ENCODE data around the gene ZBTB8B. TPM values are rescaled to one million over a fixed set of nuclear protein-coding genes. Genes with fewer than 3 reads are reported as not detected.
"Not testable (repeated sequence)": the region's sequence is repeated elsewhere in the genome, so short reads cannot be mapped to it uniquely, and the experiment has no call there.

Gene ZBTB8B
- total RNA-seq, 4 donors from 2014 or later = under 0.01 to 0.06 (median 0.03) TPM

DNA sequence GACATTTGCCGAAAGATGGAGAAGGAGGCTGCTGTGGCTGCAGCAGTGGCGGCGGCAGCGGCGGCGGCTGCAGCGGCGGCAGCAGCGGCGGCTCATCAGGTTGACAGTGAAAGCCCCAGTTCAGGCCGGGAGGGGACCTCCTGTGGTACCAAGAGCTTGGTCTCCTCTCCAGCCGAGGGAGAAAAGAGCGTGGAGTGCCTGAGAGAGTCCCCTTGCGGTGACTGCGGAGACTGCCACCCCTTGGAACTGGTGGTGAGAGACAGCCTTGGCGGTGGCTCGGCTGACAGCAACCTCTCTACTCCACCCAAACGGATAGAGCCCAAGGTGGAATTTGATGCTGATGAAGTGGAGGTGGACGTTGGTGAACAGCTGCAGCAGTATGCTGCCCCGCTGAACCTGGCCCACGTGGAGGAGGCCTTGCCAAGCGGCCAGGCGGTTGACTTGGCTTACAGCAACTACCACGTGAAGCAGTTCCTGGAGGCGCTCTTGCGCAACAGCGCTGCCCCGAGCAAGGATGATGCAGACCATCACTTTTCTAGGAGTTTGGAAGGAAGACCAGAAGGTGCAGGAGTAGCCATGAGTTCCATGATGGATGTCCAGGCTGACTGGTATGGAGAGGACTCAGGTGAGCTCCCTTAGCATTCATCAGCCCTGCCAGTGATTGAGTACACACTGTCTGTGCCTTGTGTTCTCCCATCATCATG lies 6.3 kb downstream of the ZBTB8B start:
- intact Hi-C loops (cut with DNase I) = no loop called here
- Histone ChIP-seq H3K4me3 (no peak overlapping the region), H3K9me3 (no peaks in the 10 kb centered on the region), H3K27me3 (peaks cover 0 to 42% (median 0%) of the 10 kb centered on the region in 4 donors), H3K27ac (replicated peaks in 1 of 4) (no peak overlapping the region), H3K36me3 (no peaks in the 10 kb centered on the region), H3K4me1 (no peaks in the 10 kb centered on the region)
- TF ChIP-seq POLR2AphosphoS5 (IDR thresholded peaks at IDR 0.05) (no peak), POLR2A (IDR thresholded peaks at IDR 0.05; ENCODE audit: low read depth) (no peak)
- TF ChIP-seq, protein P1, sequence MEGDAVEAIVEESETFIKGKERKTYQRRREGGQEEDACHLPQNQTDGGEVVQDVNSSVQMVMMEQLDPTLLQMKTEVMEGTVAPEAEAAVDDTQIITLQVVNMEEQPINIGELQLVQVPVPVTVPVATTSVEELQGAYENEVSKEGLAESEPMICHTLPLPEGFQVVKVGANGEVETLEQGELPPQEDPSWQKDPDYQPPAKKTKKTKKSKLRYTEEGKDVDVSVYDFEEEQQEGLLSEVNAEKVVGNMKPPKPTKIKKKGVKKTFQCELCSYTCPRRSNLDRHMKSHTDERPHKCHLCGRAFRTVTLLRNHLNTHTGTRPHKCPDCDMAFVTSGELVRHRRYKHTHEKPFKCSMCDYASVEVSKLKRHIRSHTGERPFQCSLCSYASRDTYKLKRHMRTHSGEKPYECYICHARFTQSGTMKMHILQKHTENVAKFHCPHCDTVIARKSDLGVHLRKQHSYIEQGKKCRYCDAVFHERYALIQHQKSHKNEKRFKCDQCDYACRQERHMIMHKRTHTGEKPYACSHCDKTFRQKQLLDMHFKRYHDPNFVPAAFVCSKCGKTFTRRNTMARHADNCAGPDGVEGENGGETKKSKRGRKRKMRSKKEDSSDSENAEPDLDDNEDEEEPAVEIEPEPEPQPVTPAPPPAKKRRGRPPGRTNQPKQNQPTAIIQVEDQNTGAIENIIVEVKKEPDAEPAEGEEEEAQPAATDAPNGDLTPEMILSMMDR (IDR thresholded peaks at IDR 0.05) = peak in 1 of 3 experiments; percentile 25
- WGBS = 74% methylated on average over 12 of the region's 28 CpGs
- DNase-seq (ENCODE audit: extremely low spot score) = no peak

DNA sequence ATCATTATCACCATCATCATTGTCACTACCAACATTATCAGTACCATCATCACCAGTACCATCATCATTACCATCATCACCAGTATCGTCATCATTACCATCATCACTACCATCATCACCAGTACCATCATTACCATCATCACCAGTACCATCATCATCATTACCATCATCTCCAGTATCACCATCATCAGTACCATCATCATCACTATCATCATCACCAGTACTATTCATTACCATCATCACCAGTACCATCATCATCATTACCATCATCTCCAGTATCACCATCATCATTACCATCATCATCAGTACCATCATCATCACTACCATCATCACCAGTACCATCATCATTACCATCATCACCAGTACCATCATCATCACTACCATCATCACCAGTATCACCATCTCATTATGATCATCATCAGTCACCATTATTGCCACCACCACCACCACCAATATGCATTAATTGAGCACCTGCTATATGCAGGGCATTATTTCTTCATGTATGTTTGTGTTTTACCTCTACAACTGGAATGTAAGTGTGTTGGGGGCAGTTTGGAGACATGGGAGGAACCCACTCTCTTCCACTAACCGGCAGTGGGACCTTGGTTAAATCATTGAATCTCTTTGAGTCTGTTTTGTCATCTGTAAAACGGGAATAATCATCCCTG lies 7.0 kb downstream of the ZBTB8B start:
- Histone ChIP-seq H3K27me3 (peaks cover 0 to 35% (median 0%) of the 10 kb centered on the region in 4 donors), H3K9me3 (no peaks in the 10 kb centered on the region), H3K27ac (replicated peaks in 1 of 4) (no peak overlapping the region), H3K36me3 (no peaks in the 10 kb centered on the region), H3K4me3 (no peak overlapping the region), H3K4me1 (no peaks in the 10 kb centered on the region)
- intact Hi-C loops (cut with DNase I) = no loop called here
- TF ChIP-seq POLR2A (IDR thresholded peaks at IDR 0.05; ENCODE audit: low read depth) (no peak), POLR2AphosphoS5 (IDR thresholded peaks at IDR 0.05) (no peak), EP300 (IDR thresholded peaks at IDR 0.05) (no peak)
- TF ChIP-seq, protein P1 (IDR thresholded peaks at IDR 0.05) = no peak
- 92% methylated on average over 3 of the region's 3 CpGs for WGBS
- DNase-seq (ENCODE audit: extremely low spot score) = no peak

DNA sequence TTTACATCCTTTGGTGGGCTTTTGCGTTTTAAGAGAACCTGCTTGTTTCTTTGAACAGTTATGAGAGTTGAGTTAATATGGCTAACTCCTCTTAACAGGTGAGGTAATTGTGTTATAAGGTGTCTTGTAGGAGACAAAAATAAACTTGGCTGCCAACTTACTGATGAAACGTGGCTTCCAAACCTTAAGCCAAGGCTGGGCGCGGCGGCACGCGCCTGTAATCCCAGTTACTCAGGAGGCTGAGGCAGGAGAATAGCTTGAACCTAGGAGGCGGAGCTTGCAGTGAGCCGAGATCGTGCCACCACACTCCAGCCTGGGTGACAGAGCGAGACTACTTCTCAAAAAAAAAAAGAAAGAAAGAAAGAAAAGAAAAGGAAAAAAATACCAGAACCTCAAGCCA lies 8.1 kb downstream of the ZBTB8B start:
- not testable (repeated sequence) for DNase-seq (ENCODE audit: extremely low spot score)

DNA sequence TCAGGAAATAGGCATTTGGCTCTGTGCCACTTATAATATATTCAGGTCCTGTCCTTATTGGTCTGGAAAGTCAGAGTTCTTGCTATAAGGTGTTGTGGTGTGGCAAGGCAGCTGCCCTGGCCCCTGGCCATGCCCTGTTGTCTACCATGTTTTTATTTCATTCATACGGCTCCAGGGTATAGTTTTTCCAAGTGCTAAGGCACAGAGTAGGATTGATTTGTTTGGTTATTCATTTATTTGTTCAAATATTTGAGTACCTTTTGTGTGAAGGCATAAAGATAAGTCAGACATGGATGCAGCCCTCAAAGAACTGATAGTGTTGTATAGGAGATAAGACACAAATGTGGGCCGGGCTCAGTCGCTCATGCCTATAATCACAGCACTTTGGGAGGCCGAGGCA lies 10.1 kb downstream of the ZBTB8B start:
- TF ChIP-seq POLR2AphosphoS5 (IDR thresholded peaks at IDR 0.05) (no peak), EP300 (IDR thresholded peaks at IDR 0.05) (no peak), POLR2A (IDR thresholded peaks at IDR 0.05; ENCODE audit: low read depth) (no peak)
- TF ChIP-seq, protein P1 (IDR thresholded peaks at IDR 0.05) = no peak
- H3K9me3 ChIP-seq = no peaks in the 10 kb centered on the region
- no peak overlapping the region for H3K27ac ChIP-seq (replicated peaks in 1 of 4)
- WGBS = 90% methylated on average over 4 of the region's 4 CpGs
- no peaks in the 10 kb centered on the region for H3K4me1 ChIP-seq
- H3K27me3 ChIP-seq = peaks cover 0 to 13% (median 0%) of the 10 kb centered on the region in 4 donors
- no peak for DNase-seq (ENCODE audit: extremely low spot score)
- intact Hi-C loops (cut with DNase I) = no loop called here
- H3K4me3 ChIP-seq = no peak overlapping the region
- H3K36me3 ChIP-seq = no peaks in the 10 kb centered on the region

More for the DNA sequence above, 8.1 kb downstream of the ZBTB8B start:
- WGBS = 86% methylated on average over 11 of the region's 11 CpGs
- peaks cover 0 to 24% (median 0%) of the 10 kb centered on the region in 4 donors for H3K27me3 ChIP-seq
- H3K9me3 ChIP-seq; intact Hi-C loops (cut with DNase I); H3K27ac ChIP-seq (replicated peaks in 1 of 4); H3K4me3 ChIP-seq; H3K36me3 ChIP-seq; H3K4me1 ChIP-seq: not testable (repeated sequence)

DNA sequence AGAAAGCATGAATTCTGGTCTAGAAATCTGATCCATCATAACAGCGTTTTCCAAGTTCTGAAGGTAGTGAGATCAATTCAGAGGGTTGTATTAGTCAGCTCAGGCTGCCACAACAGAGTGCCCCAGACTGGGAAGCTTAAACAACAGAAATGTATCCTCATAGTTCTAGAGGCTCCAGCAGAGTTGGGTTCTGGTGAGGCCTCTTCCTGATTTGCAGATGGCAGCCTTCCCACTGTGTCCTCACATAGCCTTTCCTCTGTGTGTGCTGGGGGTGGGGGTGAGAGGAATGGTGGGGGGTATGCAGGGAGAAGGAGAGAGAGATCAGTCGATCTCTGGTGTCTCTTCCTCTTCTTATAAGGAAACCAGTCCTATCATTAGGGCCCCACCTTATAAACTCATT lies 15.1 kb downstream of the ZBTB8B start:
- no peak for DNase-seq (ENCODE audit: extremely low spot score)
- WGBS = 67% methylated on average over 2 of the region's 2 CpGs
- H3K27me3 ChIP-seq = no peaks in the 10 kb centered on the region
- no peak overlapping the region for H3K4me3 ChIP-seq
- no peaks in the 10 kb centered on the region for H3K4me1 ChIP-seq
- TF ChIP-seq EP300 (IDR thresholded peaks at IDR 0.05) (no peak), POLR2A (IDR thresholded peaks at IDR 0.05; ENCODE audit: low read depth) (no peak), POLR2AphosphoS5 (IDR thresholded peaks at IDR 0.05) (no peak)
- TF ChIP-seq, protein P1 (IDR thresholded peaks at IDR 0.05) = no peak
- intact Hi-C loops (cut with DNase I) = no loop called here
- H3K27ac ChIP-seq (replicated peaks in 1 of 4) = no peak overlapping the region
- H3K9me3 ChIP-seq = no peaks in the 10 kb centered on the region
- H3K36me3 ChIP-seq = no peaks in the 10 kb centered on the region
